Transverse colon (tissue), 4 donors: ENCODE measurements around the gene PRTN3. TPM values are rescaled to one million over a fixed set of nuclear protein-coding genes. Genes with fewer than 3 reads are reported as not detected.
A peak's percentile ranks its signal among the peaks of the same experiment; 100 is the strongest.

Source experiments
- DNase-seq: peaks from one replicate; pipeline ENCODE4 v3.0.0-alpha.2; 2019
- H3K27ac ChIP-seq, 4 donors: fragments of 200-600 bp; sonication (generic); 2 replicates each; pipeline ENCODE4 v1.5.1; 2016 to 2018; ENCODE audit warnings: inconsistent platforms in 4 of 4
- H3K27me3 ChIP-seq: fragments of 200-600 bp; sonication (generic); 2 replicates; pipeline ENCODE4 v1.5.1; 2017; ENCODE audit warnings: inconsistent platforms
- H3K36me3 ChIP-seq, 4 donors: fragments of 200-600 bp; sonication (generic); 2 replicates each; pipeline ENCODE4 v1.5.1; 2017 to 2019; ENCODE audit warnings: inconsistent platforms in 4 of 4
- H3K4me1 ChIP-seq, 4 donors: fragments of 200-600 bp; sonication (generic); 2 replicates each; pipeline ENCODE4 v1.5.1; 2017 to 2020; ENCODE audit warnings: inconsistent platforms in 4 of 4
- H3K4me3 ChIP-seq, 4 donors: fragments of 200-600 bp; sonication (generic); 1 replicate in 1 of 4; 2 replicates in 3 of 4; pipeline versions ENCODE4 v1.5.1 to v1.6.1; 2017 to 2019; ENCODE audit warnings: inconsistent platforms in 4 of 4
- H3K9me3 ChIP-seq, 2 donors: fragments of 200-600 bp; sonication (generic); 2 replicates each; pipeline ENCODE4 v1.5.1; 2017 to 2019; ENCODE audit warnings: inconsistent platforms in 2 of 2
- CTCF ChIP-seq, 5 experiments: fragments of 200-600 bp in 3 of 5; fragments of 450-650 bp in 2 of 5; sonication (generic) in 3 of 5; IDR thresholded peaks; 1 replicate in 2 of 5; 2 replicates in 3 of 5; pipeline ENCODE4 v1.5.1; 2016 to 2017; ENCODE audit warnings: antibody characterized with exemption in 5 of 5, inconsistent platforms in 3 of 5, mild to moderate bottlenecking in 2 of 5, moderate library complexity in 1 of 5
- EP300 ChIP-seq: sonication (generic); formaldehyde crosslinking; IDR thresholded peaks from one replicate; pipeline ENCODE4 v1.6.1; 2017; ENCODE audit warnings: antibody characterized with exemption, low read depth
- POLR2A ChIP-seq: fragments of 450-650 bp; IDR thresholded peaks from one replicate; pipeline ENCODE4 v1.6.1; 2016; ENCODE audit warnings: antibody characterized with exemption, mild to moderate bottlenecking, moderate library complexity
- POLR2AphosphoS5 ChIP-seq, 3 donors: sonication (generic); formaldehyde crosslinking; IDR thresholded peaks; one replicate each; pipeline ENCODE4 v1.6.1; 2016; ENCODE audit warnings: antibody characterized with exemption in 3 of 3
- WGBS, 2 donors: methylation state at CpG; one replicate each; pipeline ENCODE4 v1.1.5; 2018; ENCODE audit warnings: low coverage in 1 of 2; 5-methylcytosine and 5-hydroxymethylcytosine counted together
- in situ Hi-C, 4 donors: fragments of 200-750 bp; cut with MboI; loops; one replicate each; pipeline versions ENCODE4 v1.15.0 to v1.15.1; 2017; ENCODE audit warnings: low sequenced_read_pairs in 3 of 4, low pct_ligation_motif_present in 1 of 4, low pct_unique_long_range_greater_than_20kb in 1 of 4
- intact Hi-C: fragments of 100-400 bp; cut with DNase I; formaldehyde crosslinking; loops from one replicate; pipeline ENCODE4 v1.15.1; 2023; ENCODE audit warnings: low total_unique reads
- total RNA-seq, 4 donors: library from RNA; depleted of rRNA; stranded (reverse); fragments of >200 nt; gene quantifications; one replicate each; pipeline ENCODE4 v1.1.0, GENCODE V29; 2016

PRTN3 gene
- total RNA-seq, 4 donors from 2014 or later = not detected

DNA sequence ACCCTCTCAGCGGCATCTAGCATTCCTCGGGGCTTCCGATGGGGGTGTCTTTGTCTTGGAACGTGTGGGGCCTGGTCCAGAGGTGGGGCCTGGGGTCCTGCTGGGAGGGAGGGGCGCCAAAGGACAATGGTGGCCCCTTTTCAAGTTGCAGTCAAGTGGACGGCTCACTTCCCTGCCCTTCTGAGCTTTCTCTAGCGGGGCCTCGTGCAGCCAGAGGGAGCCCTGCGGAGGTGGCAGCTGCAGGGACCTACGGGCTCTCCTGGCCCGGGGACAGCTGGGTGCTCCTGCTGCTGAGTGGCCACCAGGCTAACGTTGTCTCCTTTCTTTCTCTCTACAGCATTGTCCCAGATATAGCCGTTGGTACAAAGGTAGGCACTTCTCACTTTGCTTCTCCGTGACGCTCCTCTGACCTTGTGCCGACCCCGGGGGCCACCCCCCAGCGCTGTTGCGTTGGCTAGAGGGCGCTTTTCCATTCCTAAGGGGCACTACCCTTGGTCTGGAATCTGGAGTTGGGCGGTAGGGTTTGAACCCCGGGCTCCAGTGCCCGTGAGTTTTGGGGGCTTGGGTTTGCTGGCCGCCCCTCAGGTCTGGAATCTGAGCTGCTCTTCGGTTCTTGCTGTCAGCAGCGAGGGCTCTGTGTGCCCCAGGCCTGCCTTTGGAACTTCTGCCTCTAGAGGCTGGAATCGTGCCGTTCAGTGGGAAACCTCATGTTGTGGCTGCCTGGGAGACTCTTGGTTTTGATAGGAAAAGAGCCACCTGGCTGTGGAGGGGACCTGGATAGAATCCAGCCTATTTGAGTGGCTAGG lies 41.5 kb upstream of the PRTN3 start:
- 0 to 9% methylated on average over 2 to 28 of the region's 28 CpGs for WGBS, 2 donors
- H3K4me3 ChIP-seq = peak overlapping the region; percentile 94 to 99 (median 96)
- TF ChIP-seq EP300 = no peak
- no peak for TF ChIP-seq POLR2A
- in situ Hi-C loops (no loop called here), intact Hi-C loops (no loop called here)
- peaks cover 0 to 7% (median 3%) of the 10 kb centered on the region in 4 donors for H3K36me3 ChIP-seq
- H3K4me1 ChIP-seq = peaks cover 39 to 62% (median 55%) of the 10 kb centered on the region in 4 donors
- peak overlapping the region; percentile 98 to 100 (median 100) for H3K27ac ChIP-seq
- no peaks in the 10 kb centered on the region for H3K9me3 ChIP-seq
- DNase-seq = peak; percentile 37
- no peaks in the 10 kb centered on the region for H3K27me3 ChIP-seq

DNA sequence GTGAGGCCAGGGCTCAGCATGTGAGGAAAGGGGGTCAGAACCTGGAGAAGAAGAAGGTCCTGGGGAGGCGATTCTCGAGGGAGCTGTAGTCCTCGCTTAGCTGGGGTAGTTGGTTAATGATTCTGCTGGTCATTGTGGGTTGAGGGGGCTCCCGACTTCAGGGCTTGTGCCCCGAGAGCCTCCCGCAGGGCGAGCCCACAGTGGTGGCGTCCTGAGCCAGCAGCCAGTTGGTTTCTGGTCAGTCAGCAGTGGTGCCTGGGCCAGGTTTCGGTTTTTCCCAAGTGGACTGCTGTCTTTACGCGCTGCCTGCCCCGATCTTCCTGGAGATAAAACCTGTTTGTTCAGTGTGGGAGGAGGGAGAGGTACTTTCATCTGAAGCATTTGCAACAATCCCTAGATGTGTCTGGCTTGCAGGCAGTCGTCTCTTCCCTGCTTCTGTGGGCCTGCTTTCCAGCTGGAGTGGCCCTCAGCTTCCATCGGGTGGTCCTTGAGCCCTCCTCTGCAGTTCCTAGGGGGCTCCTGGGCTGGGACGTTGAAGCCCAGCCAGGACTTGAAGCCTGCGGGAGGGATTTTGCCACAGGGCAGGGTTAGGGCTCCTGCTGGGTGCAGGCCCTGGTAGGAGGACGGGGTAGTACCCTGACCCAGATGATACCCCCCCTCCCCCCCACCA lies 40.3 kb upstream of the PRTN3 start:
- peaks cover 0 to 20% (median 16%) of the 10 kb centered on the region in 4 donors for H3K36me3 ChIP-seq
- intact Hi-C loops (no loop called here), in situ Hi-C loops (no loop called here)
- 23 to 30% methylated on average over 3 to 17 of the region's 17 CpGs for WGBS, 2 donors
- H3K4me1 ChIP-seq = peaks cover 39 to 61% (median 55%) of the 10 kb centered on the region in 4 donors
- peak overlapping the region; percentile 98 to 100 (median 100) for H3K27ac ChIP-seq
- H3K9me3 ChIP-seq = no peaks in the 10 kb centered on the region
- peak overlapping the region in 2 of 4 donors; percentile 97 to 99 for H3K4me3 ChIP-seq
- DNase-seq = peak; percentile 61
- TF ChIP-seq POLR2A (peak; percentile 14), CTCF (IDR thresholded peaks at IDR 0.05) (no peak), EP300 (no peak), POLR2AphosphoS5 (IDR thresholded peaks at IDR 0.05) (peak in 1 of 3 donors; percentile 22)
- no peaks in the 10 kb centered on the region for H3K27me3 ChIP-seq

GRCh38 chr19:801030-801860 lies 39.6 kb upstream of the PRTN3 start:
- DNase-seq = peak; percentile 60
- intact Hi-C loops (no loop called here), in situ Hi-C loops (no loop called here)
- Histone ChIP-seq H3K27ac (peak overlapping the region; percentile 98 to 100 (median 100)), H3K4me1 (peaks cover 39 to 54% (median 51%) of the 10 kb centered on the region in 4 donors), H3K27me3 (no peaks in the 10 kb centered on the region), H3K36me3 (peaks cover 0 to 27% (median 22%) of the 10 kb centered on the region in 4 donors), H3K9me3 (no peaks in the 10 kb centered on the region), H3K4me3 (peak overlapping the region in 2 of 4 donors; percentile 97 to 99)
- WGBS, 2 donors = 37 to 52% methylated on average over 4 to 29 of the region's 29 CpGs
- TF ChIP-seq POLR2AphosphoS5 (IDR thresholded peaks at IDR 0.05) (peak in 1 of 3 donors; percentile 18), CTCF (IDR thresholded peaks at IDR 0.05) (no peak)

- peak overlapping the region; percentile 98 to 100 (median 100) for H3K27ac ChIP-seq
- in situ Hi-C loops = no loop called here
- H3K4me3 ChIP-seq = peak overlapping the region in 2 of 4 donors; percentile 3 to 97
- DNase-seq = no peak
- no peak for TF ChIP-seq POLR2AphosphoS5 (IDR thresholded peaks at IDR 0.05)
- no peak for TF ChIP-seq POLR2A
- TF ChIP-seq CTCF (IDR thresholded peaks at IDR 0.05) = no peak
- TF ChIP-seq EP300 = no peak
- intact Hi-C loops = no loop called here
- no peaks in the 10 kb centered on the region for H3K9me3 ChIP-seq
- H3K36me3 ChIP-seq = peaks cover 0 to 34% (median 29%) of the 10 kb centered on the region in 4 donors
- H3K4me1 ChIP-seq = peaks cover 39 to 50% (median 47%) of the 10 kb centered on the region in 4 donors
- 39% methylated on average over 21 of the region's 23 CpGs; no CpG with 5 or more reads in 1 of the 2 donors for WGBS, 2 donors
- H3K27me3 ChIP-seq = no peaks in the 10 kb centered on the region
These were observed 38.8 kb upstream of the PRTN3 start for GRCh38 chr19:801861-802497.
